ENCODE measurements around the gene MMRN2. TPM values are rescaled to one million over a fixed set of nuclear protein-coding genes. Genes with fewer than 3 reads are reported as not detected.
A peak's percentile ranks its signal among the peaks of the same experiment; 100 is the strongest.

Gene MMRN2
- polyA plus RNA-seq, 2 donors: 4.1 to 6.4 TPM

GRCh38 chr10:86970982-86971231 lies 13.5 kb upstream of the MMRN2 start:
- Histone ChIP-seq H3K36me3 (ENCODE audit: control insufficient read depth in 2 of 2, insufficient read depth in 2 of 2, low read length in 1 of 2) (no peaks in the 10 kb centered on the region), H3K4me1 (ENCODE audit: control insufficient read depth in 2 of 2, insufficient read depth in 2 of 2, low read length in 1 of 2) (peaks cover 11 to 31% of the 10 kb centered on the region in 2 donors), H3K4me3 (ENCODE audit: low read depth in 1 of 2, low read length in 2 of 2) (peak overlapping the region; percentile 53 to 60), H3K27ac (ENCODE audit: low read depth in 2 of 2, low read length in 1 of 2) (peak overlapping the region; percentile 98), H3K9me3 (ENCODE audit: control insufficient read depth in 2 of 2, insufficient read depth in 1 of 2, low read depth in 1 of 2, low read length in 1 of 2) (no peaks in the 10 kb centered on the region), H3K27me3 (ENCODE audit: control insufficient read depth in 1 of 2, insufficient read depth in 2 of 2, low read length in 2 of 2) (no peaks in the 10 kb centered on the region)
- WGBS, 2 donors: 0% methylated on average over 18 to 20 of the region's 20 CpGs

GRCh38 chr10:86970162-86970981 lies 13.0 kb upstream of the MMRN2 start:
- WGBS, 2 donors: 10 to 13% methylated on average over 28 to 30 of the region's 30 CpGs
- H3K9me3 ChIP-seq (ENCODE audit: control insufficient read depth in 2 of 2, insufficient read depth in 1 of 2, low read depth in 1 of 2, low read length in 1 of 2): no peaks in the 10 kb centered on the region
- peaks cover 11 to 32% of the 10 kb centered on the region in 2 donors for H3K4me1 ChIP-seq (ENCODE audit: control insufficient read depth in 2 of 2, insufficient read depth in 2 of 2, low read length in 1 of 2)
- peak overlapping the region; percentile 53 to 60 for H3K4me3 ChIP-seq (ENCODE audit: low read depth in 1 of 2, low read length in 2 of 2)
- no peaks in the 10 kb centered on the region for H3K27me3 ChIP-seq (ENCODE audit: control insufficient read depth in 1 of 2, insufficient read depth in 2 of 2, low read length in 2 of 2)
- H3K27ac ChIP-seq (ENCODE audit: low read depth in 2 of 2, low read length in 1 of 2): peak overlapping the region; percentile 98
- no peaks in the 10 kb centered on the region for H3K36me3 ChIP-seq (ENCODE audit: control insufficient read depth in 2 of 2, insufficient read depth in 2 of 2, low read length in 1 of 2)

- Histone ChIP-seq H3K4me1 (ENCODE audit: control insufficient read depth in 2 of 2, insufficient read depth in 2 of 2, low read length in 1 of 2) (peaks cover 14 to 36% of the 10 kb centered on the region in 2 donors), H3K27ac (ENCODE audit: low read depth in 2 of 2, low read length in 1 of 2) (peak overlapping the region; percentile 98), H3K27me3 (ENCODE audit: control insufficient read depth in 1 of 2, insufficient read depth in 2 of 2, low read length in 2 of 2) (no peaks in the 10 kb centered on the region), H3K9me3 (ENCODE audit: control insufficient read depth in 2 of 2, insufficient read depth in 1 of 2, low read depth in 1 of 2, low read length in 1 of 2) (no peaks in the 10 kb centered on the region), H3K4me3 (ENCODE audit: low read depth in 1 of 2, low read length in 2 of 2) (peak overlapping the region; percentile 53 to 60), H3K36me3 (ENCODE audit: control insufficient read depth in 2 of 2, insufficient read depth in 2 of 2, low read length in 1 of 2) (no peaks in the 10 kb centered on the region)
- 23 to 47% methylated on average over 8 of the region's 8 CpGs for WGBS, 2 donors
Measured at GRCh38 chr10:86969421-86970041, 12.1 kb upstream of the MMRN2 start.

DNA sequence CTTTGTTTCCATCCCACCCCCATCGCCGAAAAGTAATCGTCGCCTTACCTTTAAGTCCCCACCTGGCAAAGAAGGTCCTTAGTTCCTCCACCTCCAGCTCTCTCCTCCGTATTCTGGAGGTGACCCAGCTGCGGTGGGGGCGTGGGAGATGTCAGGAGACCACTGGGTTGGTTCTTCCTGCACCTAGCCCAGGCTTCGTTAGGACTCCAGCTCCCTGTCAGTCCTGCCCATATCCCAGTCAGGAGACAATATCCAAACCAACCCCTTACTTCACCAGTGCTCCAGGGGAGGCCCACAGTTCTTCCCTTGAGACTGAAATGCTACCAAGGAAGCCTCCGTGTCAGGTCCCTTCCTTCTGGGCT lies 11.6 kb upstream of the MMRN2 start:
- H3K4me3 ChIP-seq (ENCODE audit: low read depth in 1 of 2, low read length in 2 of 2): peak overlapping the region; percentile 53 to 60
- peaks cover 14 to 42% of the 10 kb centered on the region in 2 donors for H3K4me1 ChIP-seq (ENCODE audit: control insufficient read depth in 2 of 2, insufficient read depth in 2 of 2, low read length in 1 of 2)
- H3K9me3 ChIP-seq (ENCODE audit: control insufficient read depth in 2 of 2, insufficient read depth in 1 of 2, low read depth in 1 of 2, low read length in 1 of 2): no peaks in the 10 kb centered on the region
- no peaks in the 10 kb centered on the region for H3K36me3 ChIP-seq (ENCODE audit: control insufficient read depth in 2 of 2, insufficient read depth in 2 of 2, low read length in 1 of 2)
- 26% methylated on average over 9 of the region's 9 CpGs for WGBS, 2 donors
- H3K27me3 ChIP-seq (ENCODE audit: control insufficient read depth in 1 of 2, insufficient read depth in 2 of 2, low read length in 2 of 2): no peaks in the 10 kb centered on the region
- peak overlapping the region; percentile 98 for H3K27ac ChIP-seq (ENCODE audit: low read depth in 2 of 2, low read length in 1 of 2)

GRCh38 chr10:86968271-86968993 lies 11.0 kb upstream of the MMRN2 start, which contains the start of gene ADIRF:
Gene ADIRF (plus strand): TSS chr10:86968482. CDS start chr10:86968545, 63 bp downstream.
- 7 to 14% methylated on average over 49 to 59 of the region's 59 CpGs for WGBS, 2 donors
- H3K27ac ChIP-seq (ENCODE audit: low read depth in 2 of 2, low read length in 1 of 2): peak within 1 kb of the TSS; percentile 98
- peak within 1 kb of the TSS; percentile 53 to 60 for H3K4me3 ChIP-seq (ENCODE audit: low read depth in 1 of 2, low read length in 2 of 2)
- peaks cover 14 to 44% of the 10 kb centered on the region in 2 donors for H3K4me1 ChIP-seq (ENCODE audit: control insufficient read depth in 2 of 2, insufficient read depth in 2 of 2, low read length in 1 of 2)
- H3K9me3 ChIP-seq (ENCODE audit: control insufficient read depth in 2 of 2, insufficient read depth in 1 of 2, low read depth in 1 of 2, low read length in 1 of 2): no peaks in the 10 kb centered on the region
- no peaks in the 10 kb centered on the region for H3K36me3 ChIP-seq (ENCODE audit: control insufficient read depth in 2 of 2, insufficient read depth in 2 of 2, low read length in 1 of 2)
- no peaks in the 10 kb centered on the region for H3K27me3 ChIP-seq (ENCODE audit: control insufficient read depth in 1 of 2, insufficient read depth in 2 of 2, low read length in 2 of 2)

DNA sequence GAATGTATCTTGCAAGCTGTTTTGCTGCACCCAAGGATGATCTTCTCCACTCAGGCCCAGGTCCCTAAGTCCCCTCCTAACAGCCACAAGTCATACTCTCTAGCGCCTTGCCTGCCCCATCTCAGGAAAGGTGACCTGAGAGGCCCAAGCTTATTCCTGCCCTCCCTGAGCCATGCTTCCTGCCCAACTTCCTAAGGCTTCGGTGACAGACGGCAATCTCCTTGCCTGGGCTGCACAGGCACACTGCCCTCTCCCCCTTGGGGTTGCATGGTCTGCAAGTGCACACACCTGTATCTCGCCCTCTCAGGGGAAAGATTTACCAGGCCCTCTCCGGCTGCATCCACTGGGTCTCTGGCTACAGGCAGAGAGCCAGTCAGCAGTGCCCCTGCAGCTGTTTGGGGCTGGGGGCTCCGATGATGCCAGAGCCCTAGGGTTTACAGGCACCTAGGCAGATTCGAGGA lies 10.1 kb upstream of the MMRN2 start:
- Histone ChIP-seq H3K27me3 (ENCODE audit: control insufficient read depth in 1 of 2, insufficient read depth in 2 of 2, low read length in 2 of 2) (no peaks in the 10 kb centered on the region), H3K36me3 (ENCODE audit: control insufficient read depth in 2 of 2, insufficient read depth in 2 of 2, low read length in 1 of 2) (no peaks in the 10 kb centered on the region), H3K9me3 (ENCODE audit: control insufficient read depth in 2 of 2, insufficient read depth in 1 of 2, low read depth in 1 of 2, low read length in 1 of 2) (no peaks in the 10 kb centered on the region), H3K27ac (ENCODE audit: low read depth in 2 of 2, low read length in 1 of 2) (peak overlapping the region; percentile 78 to 98), H3K4me1 (ENCODE audit: control insufficient read depth in 2 of 2, insufficient read depth in 2 of 2, low read length in 1 of 2) (peaks cover 14 to 37% of the 10 kb centered on the region in 2 donors), H3K4me3 (ENCODE audit: low read depth in 1 of 2, low read length in 2 of 2) (peak overlapping the region; percentile 53 to 60)
- 41 to 67% methylated on average over 7 of the region's 7 CpGs for WGBS, 2 donors

DNA sequence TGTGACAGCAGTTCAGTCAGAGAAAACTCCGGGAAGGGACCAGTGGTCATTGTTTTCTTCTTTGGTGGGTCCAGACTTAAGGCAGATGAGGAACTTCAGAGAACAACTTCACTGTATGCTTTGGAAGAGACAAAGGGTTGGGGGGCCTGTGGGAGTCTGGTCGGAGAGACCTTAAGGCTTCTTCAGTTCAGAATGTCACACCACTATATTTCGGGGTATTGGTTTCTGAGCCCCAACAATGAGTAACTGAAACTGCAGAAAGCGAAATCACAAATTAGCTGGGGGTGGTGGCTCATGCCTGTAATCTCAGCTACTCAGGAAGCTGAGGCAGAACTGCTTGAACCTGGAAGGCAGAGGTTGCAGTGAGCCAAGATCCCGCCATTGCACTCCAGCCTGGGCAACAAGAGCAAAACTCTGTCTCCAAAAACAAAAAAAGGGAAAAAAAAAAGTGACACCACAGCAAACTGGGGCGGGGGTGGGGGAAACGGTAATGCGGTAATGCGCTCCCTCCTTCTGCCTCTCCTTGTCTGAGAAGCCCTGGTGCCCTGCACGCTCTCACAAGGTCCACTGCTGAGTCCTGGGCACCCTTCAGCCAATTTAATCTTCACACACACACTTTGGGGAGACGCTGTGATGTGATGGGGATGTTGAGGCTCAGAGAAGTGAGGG lies 8.7 kb upstream of the MMRN2 start:
- Histone ChIP-seq H3K27me3 (ENCODE audit: control insufficient read depth in 1 of 2, insufficient read depth in 2 of 2, low read length in 2 of 2) (no peaks in the 10 kb centered on the region), H3K4me3 (ENCODE audit: low read depth in 1 of 2, low read length in 2 of 2) (no peak overlapping the region), H3K36me3 (ENCODE audit: control insufficient read depth in 2 of 2, insufficient read depth in 2 of 2, low read length in 1 of 2) (no peaks in the 10 kb centered on the region), H3K4me1 (ENCODE audit: control insufficient read depth in 2 of 2, insufficient read depth in 2 of 2, low read length in 1 of 2) (peaks cover 14 to 31% of the 10 kb centered on the region in 2 donors), H3K9me3 (ENCODE audit: control insufficient read depth in 2 of 2, insufficient read depth in 1 of 2, low read depth in 1 of 2, low read length in 1 of 2) (no peaks in the 10 kb centered on the region), H3K27ac (ENCODE audit: low read depth in 2 of 2, low read length in 1 of 2) (peak overlapping the region; percentile 70 to 98)
- WGBS, 2 donors: 52 to 63% methylated on average over 11 of the region's 11 CpGs

DNA sequence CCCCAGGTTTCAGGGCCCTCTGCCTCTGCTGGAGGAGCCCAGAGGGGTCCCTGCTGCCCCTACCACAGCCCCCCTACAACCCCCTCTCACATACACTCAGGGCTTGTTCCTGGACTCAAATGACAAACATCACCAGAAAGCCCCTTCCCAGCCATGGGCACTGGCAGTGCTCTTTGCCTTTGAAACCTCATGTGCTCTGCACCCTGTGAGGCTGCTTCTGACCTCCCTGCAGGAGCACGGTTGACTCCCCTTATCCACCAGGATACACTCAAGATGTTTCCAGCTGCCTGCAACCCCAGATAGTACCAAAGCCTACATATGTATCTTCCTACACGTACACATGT lies 7.4 kb upstream of the MMRN2 start:
- Histone ChIP-seq H3K4me3 (ENCODE audit: low read depth in 1 of 2, low read length in 2 of 2) (no peak overlapping the region), H3K27ac (ENCODE audit: low read depth in 2 of 2, low read length in 1 of 2) (no peak overlapping the region), H3K27me3 (ENCODE audit: control insufficient read depth in 1 of 2, insufficient read depth in 2 of 2, low read length in 2 of 2) (no peaks in the 10 kb centered on the region), H3K9me3 (ENCODE audit: control insufficient read depth in 2 of 2, insufficient read depth in 1 of 2, low read depth in 1 of 2, low read length in 1 of 2) (no peaks in the 10 kb centered on the region), H3K36me3 (ENCODE audit: control insufficient read depth in 2 of 2, insufficient read depth in 2 of 2, low read length in 1 of 2) (no peaks in the 10 kb centered on the region), H3K4me1 (ENCODE audit: control insufficient read depth in 2 of 2, insufficient read depth in 2 of 2, low read length in 1 of 2) (peaks cover 14 to 37% of the 10 kb centered on the region in 2 donors)
- WGBS, 2 donors: 79 to 88% methylated on average over 2 of the region's 2 CpGs

DNA sequence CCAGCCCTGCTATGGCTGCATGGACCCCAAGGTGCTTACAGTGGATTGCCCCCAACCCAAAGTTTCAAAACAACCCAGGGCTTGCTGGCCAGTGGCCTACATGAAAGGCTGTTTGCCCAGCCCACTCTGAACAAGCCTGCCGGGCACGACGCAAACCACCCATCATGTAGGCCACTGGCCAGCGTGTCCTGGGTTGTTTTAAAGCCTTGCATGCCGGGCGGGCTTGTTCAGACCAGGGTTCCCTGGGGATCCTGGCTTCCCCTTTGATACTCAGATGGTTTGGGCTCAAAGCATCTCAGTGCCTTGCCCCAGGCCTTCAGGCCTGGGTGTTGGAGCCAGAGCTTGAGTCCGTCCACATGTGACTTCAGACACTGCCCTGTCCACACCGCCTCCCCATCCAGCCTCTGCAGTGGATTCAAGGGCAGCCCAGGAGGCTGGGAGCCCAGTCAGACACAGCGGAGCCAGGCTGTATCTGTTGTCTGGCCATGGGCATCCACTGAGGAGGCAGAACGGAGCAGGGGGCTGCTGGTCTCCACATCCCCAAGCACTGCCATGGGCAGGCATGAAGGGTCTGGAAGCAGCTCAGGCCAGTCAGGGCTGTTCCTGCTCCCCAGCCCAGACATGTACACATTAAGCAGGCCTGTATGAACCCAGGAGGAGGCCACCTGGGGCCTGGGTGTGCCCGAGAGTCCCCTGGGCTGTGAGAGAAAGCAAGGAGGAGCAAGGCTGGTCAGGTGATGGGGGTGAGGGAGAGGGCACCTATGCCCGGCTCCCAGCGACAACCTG lies 6.8 kb upstream of the MMRN2 start:
- H3K36me3 ChIP-seq (ENCODE audit: control insufficient read depth in 2 of 2, insufficient read depth in 2 of 2, low read length in 1 of 2): no peaks in the 10 kb centered on the region
- H3K4me3 ChIP-seq (ENCODE audit: low read depth in 1 of 2, low read length in 2 of 2): no peak overlapping the region
- WGBS, 2 donors: 64 to 82% methylated on average over 13 of the region's 13 CpGs
- H3K27ac ChIP-seq (ENCODE audit: low read depth in 2 of 2, low read length in 1 of 2): peak overlapping the region in 1 of 2 donors; percentile 20
- H3K4me1 ChIP-seq (ENCODE audit: control insufficient read depth in 2 of 2, insufficient read depth in 2 of 2, low read length in 1 of 2): peaks cover 14 to 40% of the 10 kb centered on the region in 2 donors
- H3K9me3 ChIP-seq (ENCODE audit: control insufficient read depth in 2 of 2, insufficient read depth in 1 of 2, low read depth in 1 of 2, low read length in 1 of 2): no peaks in the 10 kb centered on the region
- H3K27me3 ChIP-seq (ENCODE audit: control insufficient read depth in 1 of 2, insufficient read depth in 2 of 2, low read length in 2 of 2): no peaks in the 10 kb centered on the region

Measured in esophagus (tissue), 2 donors.